ENCODE measurements around the gene IL9R. TPM values are rescaled to one million over a fixed set of nuclear protein-coding genes. Genes with fewer than 3 reads are reported as not detected.
"Not testable (repeated sequence)": the region's sequence is repeated elsewhere in the genome, so short reads cannot be mapped to it uniquely, and the experiment has no call there.

IL9R gene
- total RNA-seq, 2 donors from 2014 or later, result 0.14 TPM; not detected in 1

- no peak overlapping the region for H3K4me3 ChIP-seq
- H3K36me3 ChIP-seq, result no peaks in the 10 kb centered on the region
- ATAC-seq (ENCODE audit: insufficient number of reproducible peaks, low FRiP score, low read depth) (no peak), DNase-seq (ENCODE audit: low spot score) (no peak)
- no peaks in the 10 kb centered on the region for H3K4me1 ChIP-seq (ENCODE audit: control insufficient read depth in 1 of 2, low read depth in 2 of 2)
- H3K9me3 ChIP-seq, result no peaks in the 10 kb centered on the region
- TF ChIP-seq CTCF (IDR thresholded peaks at IDR 0.05), result no peak
- no peak overlapping the region for H3K27ac ChIP-seq
- no peaks in the 10 kb centered on the region for H3K27me3 ChIP-seq (replicated peaks; ENCODE audit: insufficient read depth)
These were observed 30.6 kb upstream of the IL9R start for GRCh38 chrX:155966876-155967275.

- no peaks in the 10 kb centered on the region for H3K27me3 ChIP-seq (replicated peaks; ENCODE audit: insufficient read depth)
- H3K4me3 ChIP-seq, result no peak overlapping the region
- TF ChIP-seq CTCF (IDR thresholded peaks at IDR 0.05), result no peak
- DNase-seq (ENCODE audit: low spot score) (no peak), ATAC-seq (ENCODE audit: insufficient number of reproducible peaks, low FRiP score, low read depth) (no peak)
- H3K9me3 ChIP-seq, result no peaks in the 10 kb centered on the region
- no peaks in the 10 kb centered on the region for H3K4me1 ChIP-seq (ENCODE audit: control insufficient read depth in 1 of 2, low read depth in 2 of 2)
- H3K27ac ChIP-seq, result no peak overlapping the region
- no peaks in the 10 kb centered on the region for H3K36me3 ChIP-seq
These were observed 29.7 kb upstream of the IL9R start for GRCh38 chrX:155967653-155968325.

DNA sequence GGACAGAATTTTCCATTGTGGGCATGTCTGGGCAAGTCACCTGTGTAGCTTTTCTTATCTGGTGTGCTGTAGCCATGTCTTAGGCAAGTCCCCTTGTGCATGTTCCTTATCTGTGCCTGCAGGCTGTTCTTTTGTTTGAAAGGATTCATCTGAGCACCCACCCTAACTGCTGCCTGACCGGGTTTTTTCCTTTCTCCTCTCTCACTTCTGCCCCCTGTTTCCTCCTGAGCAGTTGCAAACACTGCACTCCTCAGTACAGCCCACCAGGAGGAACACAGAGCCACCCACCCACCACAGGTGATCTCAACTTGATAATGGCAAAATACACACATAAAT is 29.2 kb upstream of the IL9R start:
- no peak for DNase-seq (ENCODE audit: low spot score)
- H3K4me3 ChIP-seq, result no peak overlapping the region
- H3K36me3 ChIP-seq, result no peaks in the 10 kb centered on the region
- no peak for ATAC-seq (ENCODE audit: insufficient number of reproducible peaks, low FRiP score, low read depth)
- H3K4me1 ChIP-seq (ENCODE audit: control insufficient read depth in 1 of 2, low read depth in 2 of 2), result no peaks in the 10 kb centered on the region
- no peak overlapping the region for H3K27ac ChIP-seq
- H3K27me3 ChIP-seq (replicated peaks; ENCODE audit: insufficient read depth), result no peaks in the 10 kb centered on the region
- no peaks in the 10 kb centered on the region for H3K9me3 ChIP-seq
- no peak for TF ChIP-seq CTCF (IDR thresholded peaks at IDR 0.05)

GRCh38 chrX:155968791-155969190 is 28.7 kb upstream of the IL9R start:
- Histone ChIP-seq H3K27ac (no peak overlapping the region), H3K36me3 (no peaks in the 10 kb centered on the region), H3K4me1 (ENCODE audit: control insufficient read depth in 1 of 2, low read depth in 2 of 2) (no peaks in the 10 kb centered on the region), H3K4me3 (no peak overlapping the region), H3K9me3 (no peaks in the 10 kb centered on the region), H3K27me3 (replicated peaks; ENCODE audit: insufficient read depth) (no peaks in the 10 kb centered on the region)
- DNase-seq (ENCODE audit: low spot score) (no peak), ATAC-seq (ENCODE audit: insufficient number of reproducible peaks, low FRiP score, low read depth) (no peak)
- TF ChIP-seq CTCF (IDR thresholded peaks at IDR 0.05), result no peak

- H3K27me3 ChIP-seq (replicated peaks; ENCODE audit: insufficient read depth); H3K4me3 ChIP-seq; ATAC-seq (ENCODE audit: insufficient number of reproducible peaks, low FRiP score, low read depth); H3K27ac ChIP-seq; H3K4me1 ChIP-seq (ENCODE audit: control insufficient read depth in 1 of 2, low read depth in 2 of 2); DNase-seq (ENCODE audit: low spot score); H3K9me3 ChIP-seq; H3K36me3 ChIP-seq: not testable (repeated sequence)
These were observed 25.8 kb upstream of the IL9R start for GRCh38 chrX:155971658-155972057.

DNA sequence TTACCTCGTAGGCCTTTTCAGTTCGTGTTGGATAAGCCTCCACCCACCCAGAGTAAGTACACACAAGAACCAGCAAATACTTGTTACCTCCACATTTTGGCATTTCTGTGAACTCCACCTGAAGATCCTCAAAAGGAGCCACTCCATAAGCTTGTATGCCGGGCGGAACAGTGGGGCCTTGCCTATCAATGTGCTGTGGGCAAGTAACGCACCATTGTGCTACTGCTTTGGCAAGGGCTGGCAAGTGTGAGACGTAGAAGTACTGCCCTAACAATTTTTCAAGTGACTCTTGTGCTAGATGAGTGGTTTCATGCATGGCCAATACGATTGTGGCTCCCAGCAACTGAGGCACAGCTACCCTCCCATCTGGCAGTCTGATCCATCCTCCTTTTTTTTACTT is 25.3 kb upstream of the IL9R start:
- not testable (repeated sequence) for H3K4me3 ChIP-seq; H3K27me3 ChIP-seq (replicated peaks; ENCODE audit: insufficient read depth); H3K4me1 ChIP-seq (ENCODE audit: control insufficient read depth in 1 of 2, low read depth in 2 of 2); ATAC-seq (ENCODE audit: insufficient number of reproducible peaks, low FRiP score, low read depth); H3K9me3 ChIP-seq; H3K27ac ChIP-seq; H3K36me3 ChIP-seq; DNase-seq (ENCODE audit: low spot score)

All from thoracic aorta (tissue), 2 donors.